ENCODE data around the gene PHACTR3. TPM values are rescaled to one million over a fixed set of nuclear protein-coding genes. Genes with fewer than 3 reads are reported as not detected.

Gene PHACTR3
- polyA plus RNA-seq, 10 donors, result 3.9 to 15.7 (median 7.7) TPM

DNA sequence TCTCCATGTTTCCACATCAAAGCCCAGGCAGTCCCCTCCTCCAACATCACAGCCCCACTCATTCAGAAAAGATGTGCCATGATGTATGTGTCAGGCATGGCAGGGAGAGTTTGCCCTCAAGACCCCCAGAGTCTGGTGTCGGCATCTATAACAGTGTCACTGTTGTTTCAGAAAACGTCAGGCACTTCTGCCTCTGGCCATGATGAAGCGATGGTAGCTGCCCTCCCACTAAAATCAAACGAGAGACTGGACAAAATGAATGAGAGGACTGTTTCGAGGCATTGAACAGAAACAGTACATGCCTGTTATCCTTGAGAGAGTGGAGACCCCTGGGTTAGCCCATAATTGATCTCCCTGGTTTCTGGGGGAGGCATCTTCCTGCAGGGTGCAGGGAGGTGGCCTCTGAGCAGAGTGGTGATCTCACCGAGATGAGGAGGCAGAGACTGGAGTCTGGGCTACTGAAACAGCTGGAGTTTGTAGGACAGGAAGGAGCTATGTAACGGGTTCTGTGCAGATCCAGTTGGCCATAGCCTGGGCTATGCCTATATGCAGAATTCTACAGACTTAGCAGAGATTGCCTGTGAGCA, 184.6 kb downstream of the PHACTR3 start:
- no peak for DNase-seq

DNA sequence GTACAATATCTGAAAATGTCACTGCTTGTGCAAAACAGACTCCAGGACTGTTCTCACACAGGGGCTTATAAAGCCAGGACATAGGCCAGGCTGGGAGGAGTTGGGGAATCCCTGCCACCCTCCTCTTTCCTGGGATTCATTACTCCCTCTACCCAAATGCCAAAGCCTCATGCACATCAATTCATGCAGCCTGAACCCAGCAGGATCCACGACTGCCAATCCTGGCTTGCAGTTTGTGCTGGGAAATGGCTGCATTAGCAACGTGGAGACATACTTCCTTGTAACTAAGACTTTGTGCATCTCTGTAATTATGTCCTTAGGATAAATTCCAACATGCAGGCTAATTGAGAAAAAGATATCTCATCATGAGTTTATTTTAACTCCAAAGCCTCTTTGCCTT, 185.3 kb downstream of the PHACTR3 start:
- no peak for DNase-seq

DNA sequence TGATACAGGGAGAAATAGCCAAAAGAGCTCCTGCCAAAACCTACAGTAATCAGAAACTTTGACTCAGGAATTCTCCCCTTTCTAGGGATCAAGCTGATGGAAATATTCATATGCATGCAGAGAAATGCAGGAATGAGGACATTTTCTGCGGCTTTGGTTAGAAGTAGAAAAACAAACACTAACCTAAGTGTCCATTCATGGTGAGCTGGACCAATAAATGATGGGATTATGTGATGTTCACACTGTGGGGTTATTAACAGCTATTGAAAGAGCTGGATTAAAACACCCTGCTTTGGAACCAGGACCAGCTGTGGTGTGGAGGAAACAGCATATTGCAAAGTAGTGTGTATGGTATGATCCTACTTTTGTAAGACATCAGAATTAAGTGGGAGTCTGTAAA, 186.0 kb downstream of the PHACTR3 start:
- DNase-seq, result no peak

DNA sequence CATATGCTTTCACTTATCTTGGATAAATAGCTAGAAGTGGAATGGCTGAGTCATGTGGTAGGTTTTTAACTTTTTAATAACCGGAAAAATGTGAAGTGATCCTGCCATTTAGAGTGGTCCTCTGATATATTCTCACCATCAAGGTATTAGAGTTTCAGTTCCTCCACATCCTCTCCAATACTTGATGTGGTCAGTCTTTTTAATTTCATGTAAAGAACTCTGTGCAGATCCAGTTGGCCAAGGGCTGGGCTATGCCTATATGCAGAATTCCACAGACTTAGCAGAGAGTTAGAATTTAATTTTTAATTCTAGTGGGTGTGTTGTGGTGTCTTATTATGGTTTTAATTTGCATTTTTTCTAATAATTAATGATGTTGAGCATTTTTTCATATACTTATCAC, 188.0 kb downstream of the PHACTR3 start:
- no peak for DNase-seq

DNA sequence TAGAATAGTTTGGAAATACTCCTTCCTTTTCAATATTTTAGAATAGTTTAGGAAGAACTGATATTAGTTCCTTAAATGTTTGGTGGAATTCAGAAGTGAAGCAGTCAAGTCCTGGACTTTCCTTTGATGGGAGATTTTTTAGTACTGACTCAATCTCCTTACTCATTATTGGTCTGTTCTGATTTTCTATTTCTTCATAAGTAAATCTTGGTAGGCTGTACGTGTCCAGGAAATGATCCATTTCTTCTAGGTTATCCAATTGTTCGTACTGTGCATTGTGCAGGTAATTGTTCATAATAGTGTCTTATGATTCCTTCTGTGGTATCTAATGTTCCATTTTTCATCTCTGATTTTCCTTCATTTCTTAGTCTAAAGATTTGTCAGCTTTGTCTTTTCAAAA, 190.2 kb downstream of the PHACTR3 start:
- no peak for DNase-seq

DNA sequence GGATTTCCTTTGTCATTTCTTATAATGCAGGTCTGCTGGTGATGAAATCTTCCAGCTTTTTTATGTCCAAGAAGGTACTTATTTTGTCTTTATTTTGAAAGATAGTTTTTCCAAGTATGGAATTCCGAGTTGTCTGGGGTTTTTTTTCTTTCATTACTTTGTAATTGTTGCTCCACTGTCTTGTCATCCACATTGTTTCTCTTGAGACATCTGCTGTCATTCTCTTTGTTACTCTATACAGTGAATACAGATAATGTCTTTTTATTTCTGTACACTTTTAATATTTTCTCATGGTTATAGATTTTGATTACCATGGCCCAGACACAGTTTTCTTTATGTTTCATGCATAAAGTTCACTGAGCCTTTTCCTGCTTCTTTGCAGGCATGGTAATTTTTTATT, 196.0 kb downstream of the PHACTR3 start:
- DNase-seq, result no peak

DNA sequence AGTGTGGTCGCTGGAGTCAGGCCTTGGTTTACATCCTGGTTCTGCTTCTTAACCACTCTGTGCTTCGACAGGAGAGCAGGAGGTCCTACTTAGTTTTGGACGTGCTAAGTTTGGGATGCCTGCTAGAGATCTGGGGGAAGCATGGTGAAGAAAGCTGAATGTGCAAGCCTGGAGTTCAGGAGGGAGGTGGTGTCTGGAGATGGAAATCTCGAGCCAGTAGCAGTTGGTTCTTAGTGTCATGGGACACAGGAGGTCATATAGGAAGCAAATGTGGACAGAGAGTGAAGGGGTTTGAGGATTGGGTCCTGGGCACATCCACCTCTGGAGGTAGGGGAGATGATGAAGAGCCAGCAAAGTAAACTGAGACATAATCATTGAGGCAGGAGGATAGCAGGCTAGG, 197.7 kb downstream of the PHACTR3 start:
- no peak for DNase-seq

DNA sequence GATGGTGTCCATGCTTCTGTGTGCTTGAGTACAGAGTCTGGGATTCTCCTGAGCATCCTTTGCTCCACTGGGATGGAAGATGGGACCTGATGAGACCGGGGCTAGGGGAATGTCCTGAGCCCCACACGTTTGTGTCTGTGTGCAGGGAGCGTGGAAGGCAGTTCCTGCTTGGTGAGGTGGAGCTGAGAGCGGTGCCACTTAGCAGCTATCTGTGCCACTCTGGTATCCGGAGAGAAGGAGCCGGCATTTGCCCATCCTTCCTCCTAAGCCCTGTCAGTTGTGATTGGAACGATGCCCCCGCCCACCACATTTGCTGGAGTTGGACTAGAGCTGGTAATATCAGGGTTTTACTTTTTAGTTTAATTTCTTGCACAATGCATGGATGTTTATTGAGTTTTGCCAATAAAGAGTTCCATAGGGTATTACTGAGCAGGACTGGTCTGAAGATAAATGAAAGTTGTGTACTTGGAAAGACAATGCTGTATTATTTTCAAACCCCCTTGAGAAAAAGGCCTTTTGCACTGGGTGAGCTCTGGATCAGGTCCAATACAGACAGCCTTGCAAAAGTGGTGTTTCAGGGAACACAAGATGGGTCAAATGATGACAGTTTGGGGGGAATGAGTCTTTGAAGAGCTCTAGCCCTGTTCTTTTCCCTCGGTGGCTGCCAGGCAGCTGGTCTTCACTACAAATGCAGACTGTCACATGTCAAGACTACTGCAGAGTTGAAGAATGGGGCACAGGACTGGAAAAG, 198.3 kb downstream of the PHACTR3 start:
- no peak for DNase-seq

DNA sequence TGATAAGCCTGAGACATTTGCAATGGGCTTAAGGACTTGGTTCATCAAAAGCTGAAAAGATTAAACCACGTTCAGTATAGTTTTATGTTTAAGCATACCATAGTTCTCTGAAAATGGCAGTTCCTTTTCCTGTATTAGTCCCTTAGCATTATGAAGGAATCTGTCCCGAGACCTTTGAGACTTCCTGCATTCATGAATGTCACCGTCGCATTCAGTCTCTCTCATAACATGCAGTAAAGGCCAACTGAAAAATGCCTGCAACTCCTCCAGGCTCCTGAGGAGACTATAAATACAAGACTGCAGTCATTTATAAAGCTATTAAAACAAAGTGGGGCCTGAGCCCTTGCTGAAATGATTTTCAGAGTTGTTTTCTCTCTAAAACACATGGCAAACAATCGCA, 200.0 kb downstream of the PHACTR3 start:
- DNase-seq, result no peak

DNA sequence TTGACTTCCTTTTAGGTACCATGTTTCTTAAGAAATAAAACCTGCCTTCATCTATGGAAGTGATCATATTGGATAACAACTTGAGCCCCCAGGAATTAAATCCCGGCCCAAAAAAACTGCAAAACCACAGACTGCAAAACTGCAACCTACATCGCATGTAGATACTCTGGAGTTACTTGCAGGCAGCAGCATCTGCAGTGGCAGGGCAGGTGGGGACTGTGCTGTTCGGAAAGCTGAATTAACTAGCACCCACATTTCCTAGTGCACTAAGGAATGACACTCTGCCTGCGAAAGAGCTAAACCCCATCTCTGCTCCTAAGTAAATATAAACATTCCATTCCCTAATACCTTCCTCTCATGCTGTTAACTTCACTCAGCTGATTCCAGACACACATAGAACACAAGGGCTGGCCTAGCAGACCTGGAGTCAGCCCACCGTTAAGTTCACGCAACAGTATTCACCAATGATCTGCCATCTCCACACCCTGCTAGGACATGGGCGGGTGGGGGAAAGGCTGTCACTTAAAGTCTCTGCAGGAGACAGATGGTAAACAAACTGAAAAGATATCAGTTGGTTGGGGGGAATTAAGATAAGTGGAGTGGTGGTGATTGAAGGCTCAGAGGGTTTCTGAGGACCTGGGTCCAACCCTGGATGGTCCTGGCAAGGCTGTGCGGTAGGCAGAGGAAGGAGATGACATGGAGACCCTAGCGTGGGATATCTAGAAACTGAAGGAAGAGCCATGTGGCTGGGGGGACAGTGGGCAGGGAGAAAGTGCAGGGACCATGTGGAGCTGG, 200.7 kb downstream of the PHACTR3 start:
- DNase-seq, result no peak

DNA sequence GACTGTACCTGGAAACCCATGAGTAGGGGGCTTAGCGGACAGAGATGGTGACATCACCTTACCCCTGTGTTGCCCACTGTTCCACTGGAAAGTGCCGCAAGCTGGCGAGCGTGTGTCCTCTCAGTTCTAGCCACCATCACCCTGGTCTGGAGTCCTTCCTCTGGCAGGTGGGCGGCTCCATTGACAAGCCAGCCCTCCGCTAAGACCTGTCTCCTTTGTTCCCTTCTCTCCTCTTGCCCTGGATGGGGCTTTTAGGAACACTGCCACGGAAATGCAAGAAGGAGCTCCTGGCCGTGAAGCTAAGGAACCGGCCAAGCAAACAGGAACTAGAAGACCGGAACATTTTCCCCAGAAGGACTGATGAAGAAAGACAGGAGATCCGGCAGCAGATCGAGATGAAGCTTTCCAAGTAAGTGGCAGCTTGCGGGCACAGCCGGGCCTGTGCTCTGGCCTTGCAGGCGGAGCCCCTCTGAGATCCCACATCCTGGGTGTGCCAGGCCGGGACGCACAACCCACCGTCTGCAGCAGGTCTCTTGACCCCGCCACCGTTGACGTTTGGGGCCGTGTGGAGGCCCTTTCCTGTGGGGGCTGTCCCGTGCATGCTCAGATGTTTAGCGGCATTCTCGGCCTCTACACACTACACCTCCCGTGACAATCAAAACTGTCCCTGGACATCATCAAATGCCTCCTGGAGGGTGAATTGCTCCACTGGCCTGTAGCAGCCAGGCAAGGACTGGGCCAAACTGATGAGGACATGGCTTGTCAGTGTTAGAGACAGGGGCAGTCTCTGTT, 201.6 kb downstream of the PHACTR3 start:
- no peak for DNase-seq

DNA sequence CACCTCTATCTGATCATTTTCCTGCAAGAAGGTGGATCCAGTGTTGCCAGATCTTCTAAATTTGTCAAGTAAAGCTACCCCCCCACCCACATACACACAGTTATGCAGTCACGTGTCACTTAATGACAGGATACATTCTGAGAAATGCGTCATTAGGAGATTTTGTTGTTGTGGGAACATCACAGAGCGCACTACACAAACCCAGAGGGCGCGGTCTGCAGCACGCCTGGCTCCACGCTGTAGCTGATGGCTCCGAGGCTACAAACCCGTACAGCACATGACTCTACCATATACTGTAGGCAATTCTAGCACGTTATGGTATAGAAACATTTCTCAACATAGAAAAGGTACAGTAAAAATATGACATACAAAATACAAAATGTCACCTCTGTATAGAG, 202.2 kb downstream of the PHACTR3 start:
- no peak for DNase-seq

DNA sequence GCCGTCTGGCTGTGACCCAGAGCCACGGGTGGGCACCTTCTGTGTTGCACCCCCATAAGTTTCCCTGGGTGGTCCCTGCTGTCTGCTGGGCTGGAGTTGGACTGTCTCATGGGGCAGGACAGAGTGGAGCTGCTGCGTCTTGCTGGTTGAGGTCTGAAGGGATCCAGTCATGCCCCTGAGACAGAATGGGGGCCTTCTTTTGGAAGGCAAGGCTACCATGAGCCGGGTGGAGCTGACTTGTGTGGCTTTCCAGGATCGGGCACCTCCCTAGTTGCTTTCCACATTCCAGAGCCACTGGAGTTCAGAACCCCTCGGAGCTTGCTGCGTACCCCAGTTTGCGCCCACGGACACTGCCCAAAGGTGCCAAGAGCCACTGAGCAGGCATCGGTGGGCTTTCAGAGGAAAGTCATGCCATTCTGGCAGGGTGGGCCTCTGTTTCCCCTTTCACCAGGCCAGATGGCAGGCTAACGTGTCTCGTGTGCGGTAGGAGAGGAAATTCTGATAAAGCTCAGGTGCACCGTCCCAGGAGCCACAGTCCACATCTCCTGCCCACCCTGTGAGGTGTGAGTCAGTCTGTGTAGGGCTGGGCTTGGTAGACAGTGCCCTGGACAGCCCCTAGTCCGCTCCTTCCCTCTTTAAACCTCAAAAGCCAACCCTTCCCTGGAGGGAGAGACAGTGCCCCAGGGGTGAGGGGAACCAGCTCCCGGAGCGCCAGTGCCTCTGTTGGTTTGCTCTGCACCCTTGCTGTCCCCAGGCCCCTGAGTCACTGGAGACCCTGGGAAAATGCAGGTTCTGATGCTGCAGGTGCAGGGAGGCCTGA, 203.8 kb downstream of the PHACTR3 start:
- no peak for DNase-seq

DNA sequence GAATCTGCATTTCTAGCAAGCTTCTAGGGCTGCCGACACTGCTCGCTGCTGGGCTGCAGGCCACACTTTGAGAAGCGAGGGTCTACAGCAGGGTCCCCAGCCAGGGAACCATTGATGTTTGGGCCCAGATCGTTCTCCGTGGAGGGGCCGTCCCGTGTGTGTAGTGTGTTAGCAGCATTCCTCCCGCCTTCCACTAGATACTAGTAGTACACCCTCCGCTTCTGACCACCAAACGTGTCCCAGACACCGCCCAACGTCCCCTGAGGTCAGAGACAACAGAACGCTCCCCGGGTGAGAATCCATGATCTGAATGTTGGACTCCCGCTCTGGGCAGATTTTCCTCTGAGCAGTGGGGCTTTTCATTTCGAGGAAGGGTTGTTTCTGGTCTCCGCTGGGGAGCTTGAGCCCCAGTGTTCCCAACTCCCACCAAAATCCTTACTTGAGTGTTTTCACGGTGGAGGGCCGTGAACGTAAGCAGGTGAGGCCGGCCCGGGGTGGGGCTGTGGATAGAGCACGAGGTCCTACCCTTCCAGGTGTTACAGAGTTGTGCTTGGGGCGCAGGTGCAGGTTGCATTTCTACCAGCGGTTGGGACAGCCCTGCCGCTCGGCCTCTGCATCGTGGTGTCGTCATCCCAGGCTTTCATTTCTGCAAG, 204.5 kb downstream of the PHACTR3 start:
- no peak for DNase-seq

DNA sequence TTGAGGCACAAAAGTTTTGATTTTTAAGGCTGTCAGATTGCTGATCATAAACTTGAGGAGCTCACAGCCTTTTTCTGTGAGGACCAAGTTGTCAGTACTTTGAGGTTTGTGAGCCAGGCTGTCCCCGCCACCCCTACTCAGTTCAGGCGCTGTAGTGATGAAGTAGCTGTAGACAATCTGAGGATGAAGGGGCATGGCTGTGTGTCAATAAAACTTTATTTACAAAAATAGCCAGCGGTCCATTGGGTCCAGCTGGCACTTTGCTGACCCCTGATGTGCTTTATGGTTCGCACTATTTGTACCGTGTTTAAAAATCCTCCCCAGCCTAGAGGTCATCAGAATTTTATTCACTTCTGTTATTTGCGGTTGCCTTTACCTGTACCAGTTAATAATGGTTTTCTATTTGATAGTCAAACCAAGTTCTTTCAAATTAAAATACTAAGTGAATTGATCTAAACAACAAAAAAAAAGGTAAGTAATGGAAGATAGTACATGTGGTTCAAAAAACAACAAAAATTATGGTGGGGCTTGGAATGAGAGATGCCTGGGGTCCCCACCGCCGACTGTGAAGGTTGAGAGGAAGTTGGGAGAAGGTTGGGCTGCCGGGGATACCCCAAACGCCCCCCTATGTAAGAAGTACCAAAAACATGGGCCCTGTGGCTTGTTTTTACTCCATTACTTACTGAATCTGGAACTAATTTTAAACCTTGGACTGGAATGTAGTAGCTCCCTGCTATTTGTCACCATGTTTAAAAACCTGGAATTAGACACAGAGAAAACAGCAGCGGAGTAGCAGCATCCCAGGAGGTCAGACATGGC, 205.5 kb downstream of the PHACTR3 start:
- DNase-seq, result no peak

DNA sequence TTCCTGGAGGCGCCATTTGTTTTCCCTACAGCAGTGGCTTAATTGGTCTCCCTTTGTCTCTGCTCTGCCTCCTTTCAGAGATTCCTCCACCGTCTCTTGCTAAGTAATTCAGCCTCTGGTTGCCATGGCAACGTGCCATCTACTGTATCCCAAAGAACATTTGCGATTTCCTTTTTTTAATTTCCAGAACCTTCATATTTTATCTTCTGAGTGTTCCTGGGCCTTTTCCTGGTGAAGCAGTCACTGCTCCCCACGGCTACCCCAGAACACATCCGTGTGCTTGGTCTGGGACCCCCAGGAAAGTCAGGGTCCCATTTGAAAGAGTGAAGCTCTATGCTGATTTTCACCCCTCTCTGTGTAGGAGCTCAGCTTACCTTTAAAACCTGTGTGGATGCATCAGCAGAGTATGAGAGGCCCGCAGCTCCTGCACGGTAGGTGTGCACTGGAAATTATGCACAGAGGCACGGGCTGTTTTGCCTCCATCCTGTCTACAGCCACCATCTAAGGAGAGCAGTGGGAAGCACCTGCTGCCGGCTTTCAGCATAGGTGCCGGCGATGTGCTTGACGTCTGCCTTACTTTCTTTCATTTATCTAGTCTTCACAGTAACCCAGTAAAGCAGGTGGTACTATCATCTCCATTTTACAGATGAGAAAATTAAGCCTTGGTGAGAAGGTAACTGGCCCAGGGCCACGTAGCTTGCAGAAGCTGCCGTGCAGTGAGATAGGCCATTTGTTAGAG, 206.3 kb downstream of the PHACTR3 start:
- DNase-seq, result no peak

DNA sequence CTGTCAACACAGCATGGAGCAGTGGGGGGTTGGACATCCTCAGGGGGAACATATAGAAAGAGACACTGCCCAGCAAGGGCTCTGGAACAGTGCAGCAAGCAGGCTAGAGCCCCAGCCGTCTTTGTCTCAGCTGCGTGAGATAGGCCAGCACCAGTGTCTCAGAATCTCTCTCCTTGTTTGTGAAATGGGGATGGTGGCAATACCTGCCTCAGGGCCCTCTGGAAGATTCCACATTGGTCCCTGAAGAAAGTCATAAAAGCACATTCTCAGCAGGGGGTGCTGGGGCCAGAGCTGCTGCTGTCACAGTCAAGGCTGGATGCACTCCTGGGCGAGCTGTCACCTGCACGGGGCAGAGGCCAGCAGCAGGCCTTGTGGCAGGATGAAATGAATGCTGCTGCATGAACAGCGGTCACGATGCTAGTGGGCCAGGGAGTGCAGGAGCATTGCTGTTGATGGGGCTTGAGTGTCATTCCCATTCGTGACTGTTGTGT, 207.4 kb downstream of the PHACTR3 start:
- no peak for DNase-seq

DNA sequence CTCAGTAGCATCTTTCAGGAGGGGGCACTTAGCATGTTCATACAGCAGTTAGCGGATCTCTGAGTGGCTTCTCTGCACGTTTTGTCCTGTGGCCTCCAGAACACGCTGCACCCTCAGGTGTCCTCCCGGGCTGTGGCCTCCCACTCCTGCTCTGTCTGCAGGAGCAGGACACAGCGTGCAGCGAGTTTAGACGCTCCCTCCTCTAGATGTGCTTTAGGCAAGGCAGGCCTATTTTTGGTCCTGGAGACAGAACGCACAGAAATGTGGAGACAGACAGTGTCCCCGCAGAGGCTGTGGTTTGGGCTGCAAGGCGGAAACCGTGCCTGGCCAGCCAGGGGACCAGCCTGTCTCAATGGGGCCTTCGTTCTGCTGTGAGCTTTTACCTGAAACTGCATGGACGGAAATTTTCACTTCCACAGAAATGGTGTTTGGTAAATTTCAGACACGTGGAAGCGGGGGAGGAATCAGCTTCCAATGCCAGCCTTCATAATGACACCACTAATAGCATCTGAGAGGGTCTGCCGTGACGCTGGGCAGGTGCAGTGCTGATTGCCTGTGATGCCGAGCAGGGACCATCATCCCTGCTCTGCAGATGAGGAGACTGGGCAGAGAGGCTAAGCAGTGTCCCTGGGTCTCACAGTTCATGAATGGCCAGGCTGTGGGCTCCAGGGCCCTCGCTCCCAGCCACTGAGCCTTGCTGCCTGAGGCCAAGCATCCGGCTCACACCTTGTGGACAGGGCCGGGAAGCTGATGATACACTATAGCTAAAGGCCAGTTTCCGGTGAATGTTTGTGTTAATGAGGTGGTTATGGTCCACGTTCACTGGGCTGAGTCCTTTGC, 208.2 kb downstream of the PHACTR3 start:
- no peak for DNase-seq

All from muscle of back (tissue), 11 donors.